ENCODE measurements around the gene CFB.

DNA sequence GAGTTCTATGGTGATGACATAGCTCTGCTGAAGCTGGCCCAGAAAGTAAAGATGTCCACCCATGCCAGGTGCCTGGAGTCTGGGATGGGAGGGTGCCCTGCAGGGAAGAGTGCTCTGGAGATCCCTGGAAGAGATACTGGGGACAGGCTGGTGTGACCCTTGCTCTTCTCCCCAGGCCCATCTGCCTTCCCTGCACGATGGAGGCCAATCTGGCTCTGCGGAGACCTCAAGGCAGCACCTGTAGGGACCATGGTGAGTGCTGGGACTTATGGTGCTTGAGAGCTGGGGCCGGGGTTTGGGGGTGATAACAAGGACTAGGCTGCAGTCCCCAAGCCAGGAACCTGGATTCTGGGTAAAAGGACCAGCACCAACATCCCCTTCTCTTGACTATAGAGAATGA is 2.2 kb upstream of the CFB start:
- TF ChIP-seq CTCF (conservative IDR thresholded peaks at IDR 0.05), result no peak
- no peak for TF ChIP-seq EZH2 (IDR thresholded peaks at IDR 0.05; ENCODE audit: low read depth)
